ENCODE data around the gene AJM1. TPM values are rescaled to one million over a fixed set of nuclear protein-coding genes. Genes with fewer than 3 reads are reported as not detected.
"Not testable (repeated sequence)": the region's sequence is repeated elsewhere in the genome, so short reads cannot be mapped to it uniquely, and the experiment has no call there.

Gene AJM1
- total and polyA plus RNA-seq, 5 donors from 2014 or later, result 0.10 to 4.3 (median 0.11) TPM; not detected in 2

- Histone ChIP-seq H3K27me3 (ENCODE audit: control insufficient read depth, insufficient read depth, low read length) (no peaks in the 10 kb centered on the region), H3K4me1 (ENCODE audit: control insufficient read depth, insufficient read depth, low read length, poor library complexity, severe bottlenecking) (peaks cover 11% of the 10 kb centered on the region), H3K27ac (ENCODE audit: insufficient read depth, low read length, poor library complexity, severe bottlenecking) (no peak overlapping the region), H3K4me3 (ENCODE audit: low read depth, low read length) (no peak overlapping the region), H3K36me3 (ENCODE audit: control insufficient read depth, insufficient read depth, low read length) (peaks cover 4% of the 10 kb centered on the region), H3K9me3 (ENCODE audit: control insufficient read depth in 2 of 2, low read length in 2 of 2) (no peaks in the 10 kb centered on the region)
- Mint-ChIP-seq H3K27me3 (no peaks in the 10 kb centered on the region), H3K36me3 (peaks cover 8% of the 10 kb centered on the region), H3K27ac (peak overlapping the region in 1 of 3 donors; percentile 59), H3K4me1 (peaks cover 0 to 22% (median 8%) of the 10 kb centered on the region in 4 donors), H3K9me3 (no peaks in the 10 kb centered on the region), H3K4me3 (peak overlapping the region; percentile 50 to 87 (median 79))
- no peak for ATAC-seq (ENCODE audit: low read depth in 2 of 2)
- DNase-seq, result no peak
Measured at GRCh38 chr9:136868644-136869043, 26.4 kb downstream of the AJM1 start.

GRCh38 chr9:136869611-136870010 lies 27.3 kb downstream of the AJM1 start:
- peaks cover 11% of the 10 kb centered on the region for H3K4me1 ChIP-seq (ENCODE audit: control insufficient read depth, insufficient read depth, low read length, poor library complexity, severe bottlenecking)
- not testable (repeated sequence) for ATAC-seq (ENCODE audit: low read depth in 2 of 2); H3K4me3 ChIP-seq (ENCODE audit: low read depth, low read length); DNase-seq; H3K9me3 Mint-ChIP-seq; H3K27ac ChIP-seq (ENCODE audit: insufficient read depth, low read length, poor library complexity, severe bottlenecking); H3K27ac Mint-ChIP-seq; H3K9me3 ChIP-seq (ENCODE audit: control insufficient read depth in 2 of 2, low read length in 2 of 2); H3K27me3 ChIP-seq (ENCODE audit: control insufficient read depth, insufficient read depth, low read length); H3K27me3 Mint-ChIP-seq; H3K36me3 Mint-ChIP-seq; H3K36me3 ChIP-seq (ENCODE audit: control insufficient read depth, insufficient read depth, low read length)
- peak overlapping the region in 2 of 4 donors; percentile 86 to 87 for H3K4me3 Mint-ChIP-seq
- peaks cover 0 to 13% (median under 1%) of the 10 kb centered on the region in 4 donors for H3K4me1 Mint-ChIP-seq

- Mint-ChIP-seq H3K36me3 (no peaks in the 10 kb centered on the region), H3K27ac (no peak overlapping the region), H3K27me3 (no peaks in the 10 kb centered on the region)
Measured at GRCh38 chr9:136875155-136875554, 32.9 kb downstream of the AJM1 start.

GRCh38 chr9:136876476-136876875 lies 34.2 kb downstream of the AJM1 start:
- H3K4me3 ChIP-seq (ENCODE audit: low read depth, low read length), result no peak overlapping the region
- Mint-ChIP-seq H3K4me1 (peaks cover 0 to 4% (median 3%) of the 10 kb centered on the region in 4 donors), H3K27ac (no peak overlapping the region), H3K36me3 (no peaks in the 10 kb centered on the region), H3K4me3 (no peak overlapping the region), H3K27me3 (no peaks in the 10 kb centered on the region), H3K9me3 (peaks cover 0 to 3% (median 0%) of the 10 kb centered on the region in 7 donors)
- H3K27ac ChIP-seq (ENCODE audit: insufficient read depth, low read length, poor library complexity, severe bottlenecking), result no peak overlapping the region
- no peaks in the 10 kb centered on the region for H3K27me3 ChIP-seq (ENCODE audit: control insufficient read depth, insufficient read depth, low read length)
- no peak for ATAC-seq (ENCODE audit: low read depth in 2 of 2)
- no peaks in the 10 kb centered on the region for H3K9me3 ChIP-seq (ENCODE audit: control insufficient read depth in 2 of 2, low read length in 2 of 2)
- no peaks in the 10 kb centered on the region for H3K36me3 ChIP-seq (ENCODE audit: control insufficient read depth, insufficient read depth, low read length)
- no peak for DNase-seq
- H3K4me1 ChIP-seq (ENCODE audit: control insufficient read depth, insufficient read depth, low read length, poor library complexity, severe bottlenecking), result peaks cover 4% of the 10 kb centered on the region

More at GRCh38 chr9:136875155-136875554, 32.9 kb downstream of the AJM1 start:
- no peak overlapping the region for H3K4me3 ChIP-seq (ENCODE audit: low read depth, low read length)
- DNase-seq (no peak), ATAC-seq (ENCODE audit: low read depth in 2 of 2) (no peak)
- no peaks in the 10 kb centered on the region for H3K4me1 Mint-ChIP-seq
- H3K9me3 Mint-ChIP-seq, result peaks cover 0 to 3% (median 0%) of the 10 kb centered on the region in 7 donors
- no peaks in the 10 kb centered on the region for H3K9me3 ChIP-seq (ENCODE audit: control insufficient read depth in 2 of 2, low read length in 2 of 2)
- H3K4me3 Mint-ChIP-seq, result no peak overlapping the region
- H3K27me3 ChIP-seq (ENCODE audit: control insufficient read depth, insufficient read depth, low read length), result no peaks in the 10 kb centered on the region
- no peaks in the 10 kb centered on the region for H3K36me3 ChIP-seq (ENCODE audit: control insufficient read depth, insufficient read depth, low read length)
- H3K4me1 ChIP-seq (ENCODE audit: control insufficient read depth, insufficient read depth, low read length, poor library complexity, severe bottlenecking), result no peaks in the 10 kb centered on the region
- H3K27ac ChIP-seq (ENCODE audit: insufficient read depth, low read length, poor library complexity, severe bottlenecking), result no peak overlapping the region

GRCh38 chr9:136880651-136881050 lies 38.4 kb downstream of the AJM1 start:
- peak overlapping the region in 2 of 4 donors; percentile 72 to 91 for H3K4me3 Mint-ChIP-seq
- no peaks in the 10 kb centered on the region for H3K36me3 Mint-ChIP-seq
- Histone ChIP-seq H3K4me3 (ENCODE audit: low read depth, low read length) (no peak overlapping the region), H3K27me3 (ENCODE audit: control insufficient read depth, insufficient read depth, low read length) (no peaks in the 10 kb centered on the region), H3K9me3 (ENCODE audit: control insufficient read depth in 2 of 2, low read length in 2 of 2) (no peaks in the 10 kb centered on the region), H3K27ac (ENCODE audit: insufficient read depth, low read length, poor library complexity, severe bottlenecking) (no peak overlapping the region), H3K4me1 (ENCODE audit: control insufficient read depth, insufficient read depth, low read length, poor library complexity, severe bottlenecking) (peaks cover 30% of the 10 kb centered on the region), H3K36me3 (ENCODE audit: control insufficient read depth, insufficient read depth, low read length) (no peaks in the 10 kb centered on the region)
- no peaks in the 10 kb centered on the region for H3K27me3 Mint-ChIP-seq
- H3K27ac Mint-ChIP-seq, result peak overlapping the region in 1 of 3 donors; percentile 56
- no peak for ATAC-seq (ENCODE audit: low read depth in 2 of 2)
- peaks cover 0 to 2% (median 0%) of the 10 kb centered on the region in 7 donors for H3K9me3 Mint-ChIP-seq
- DNase-seq, result no peak
- peaks cover 0 to 29% (median 11%) of the 10 kb centered on the region in 4 donors for H3K4me1 Mint-ChIP-seq

GRCh38 chr9:136881691-136882108 lies 39.4 kb downstream of the AJM1 start:
- H3K4me3 Mint-ChIP-seq, result peak overlapping the region; percentile 77 to 93 (median 84)
- H3K4me3 ChIP-seq (ENCODE audit: low read depth, low read length), result peak overlapping the region; percentile 64
- H3K4me1 Mint-ChIP-seq, result peaks cover 0 to 29% (median 11%) of the 10 kb centered on the region in 4 donors
- H3K36me3 Mint-ChIP-seq, result no peaks in the 10 kb centered on the region
- H3K9me3 ChIP-seq (ENCODE audit: control insufficient read depth in 2 of 2, low read length in 2 of 2), result no peaks in the 10 kb centered on the region
- H3K36me3 ChIP-seq (ENCODE audit: control insufficient read depth, insufficient read depth, low read length), result no peaks in the 10 kb centered on the region
- H3K9me3 Mint-ChIP-seq, result peaks cover 0 to 2% (median 0%) of the 10 kb centered on the region in 7 donors
- no peak for ATAC-seq (ENCODE audit: low read depth in 2 of 2)
- H3K27me3 Mint-ChIP-seq, result no peaks in the 10 kb centered on the region
- no peaks in the 10 kb centered on the region for H3K27me3 ChIP-seq (ENCODE audit: control insufficient read depth, insufficient read depth, low read length)
- peaks cover 34% of the 10 kb centered on the region for H3K4me1 ChIP-seq (ENCODE audit: control insufficient read depth, insufficient read depth, low read length, poor library complexity, severe bottlenecking)
- peak in 1 of 3 donors; percentile 83 for DNase-seq
- H3K27ac ChIP-seq (ENCODE audit: insufficient read depth, low read length, poor library complexity, severe bottlenecking), result peak overlapping the region; percentile 91
- peak overlapping the region; percentile 73 to 84 (median 74) for H3K27ac Mint-ChIP-seq

- Histone ChIP-seq H3K36me3 (ENCODE audit: control insufficient read depth, insufficient read depth, low read length) (no peaks in the 10 kb centered on the region), H3K27ac (ENCODE audit: insufficient read depth, low read length, poor library complexity, severe bottlenecking) (peak overlapping the region; percentile 91), H3K27me3 (ENCODE audit: control insufficient read depth, insufficient read depth, low read length) (no peaks in the 10 kb centered on the region), H3K4me3 (ENCODE audit: low read depth, low read length) (peak overlapping the region; percentile 64), H3K4me1 (ENCODE audit: control insufficient read depth, insufficient read depth, low read length, poor library complexity, severe bottlenecking) (peaks cover 41% of the 10 kb centered on the region), H3K9me3 (ENCODE audit: control insufficient read depth in 2 of 2, low read length in 2 of 2) (no peaks in the 10 kb centered on the region)
- peak; percentile 52 to 54 for ATAC-seq (ENCODE audit: low read depth in 2 of 2)
- Mint-ChIP-seq H3K4me1 (peaks cover 3 to 34% (median 15%) of the 10 kb centered on the region in 4 donors), H3K36me3 (no peaks in the 10 kb centered on the region), H3K27ac (peak overlapping the region; percentile 84 to 97 (median 94)), H3K4me3 (peak overlapping the region; percentile 77 to 93 (median 86)), H3K9me3 (peaks cover 0 to 2% (median 0%) of the 10 kb centered on the region in 7 donors), H3K27me3 (no peaks in the 10 kb centered on the region)
- peak; percentile 69 to 88 (median 78) for DNase-seq
Measured at GRCh38 chr9:136882109-136882946, 40.0 kb downstream of the AJM1 start.
